ENCODE results near the gene C3orf62.

C3orf62 gene

GRCh38 chr3:49276475-49277382, at the start of gene C3orf62:
TSS of gene C3orf62 (minus strand) at chr3:49277232. CDS start at chr3:49276872, 360 bp downstream.
- DNase-seq, result peak; percentile 78

GRCh38 chr3:49324768-49325167, 47.7 kb upstream of the C3orf62 start:
- no peak for DNase-seq

- DNase-seq, result no peak
Measured at GRCh38 chr3:49316696-49317457, 39.8 kb upstream of the C3orf62 start.

- DNase-seq, result no peak
Measured at GRCh38 chr3:49313896-49314688, 37.1 kb upstream of the C3orf62 start.

GRCh38 chr3:49311283-49311682, 34.3 kb upstream of the C3orf62 start:
- no peak for DNase-seq

GRCh38 chr3:49310677-49311076, 33.6 kb upstream of the C3orf62 start:
- DNase-seq, result no peak

- no peak for DNase-seq
Measured at GRCh38 chr3:49305608-49306007, 28.6 kb upstream of the C3orf62 start.

GRCh38 chr3:49302613-49303012, 25.6 kb upstream of the C3orf62 start:
- DNase-seq, result no peak

- DNase-seq, result no peak
Measured at GRCh38 chr3:49300595-49300994, 23.6 kb upstream of the C3orf62 start.

- no peak for DNase-seq
Measured at GRCh38 chr3:49298511-49298910, 21.5 kb upstream of the C3orf62 start.

GRCh38 chr3:49296781-49297411, 19.9 kb upstream of the C3orf62 start:
- no peak for DNase-seq

GRCh38 chr3:49295489-49296058, 18.5 kb upstream of the C3orf62 start:
- peak; percentile 25 for DNase-seq

GRCh38 chr3:49294343-49294742, 17.3 kb upstream of the C3orf62 start:
- DNase-seq, result no peak

GRCh38 chr3:49283997-49284396, 7.0 kb upstream of the C3orf62 start:
- DNase-seq, result no peak

- no peak for DNase-seq
Measured at GRCh38 chr3:49279376-49279775, 2.3 kb upstream of the C3orf62 start.

- no peak for DNase-seq
Measured at GRCh38 chr3:49278548-49278947, 1.5 kb upstream of the C3orf62 start.

GRCh38 chr3:49277383-49277775, 347 bp upstream of the C3orf62 start:
- DNase-seq, result no peak

GRCh38 chr3:49273825-49274532, 3.1 kb downstream of the C3orf62 start:
- no peak for DNase-seq

- DNase-seq, result no peak
Measured at GRCh38 chr3:49271047-49271446, 6.0 kb downstream of the C3orf62 start.

- DNase-seq, result no peak
Measured at GRCh38 chr3:49270156-49270500, 6.9 kb downstream of the C3orf62 start.

- no peak for DNase-seq
Measured at GRCh38 chr3:49269443-49270155, 7.4 kb downstream of the C3orf62 start.
